ENCODE measurements around the gene ZNF366.

ZNF366 gene

DNA sequence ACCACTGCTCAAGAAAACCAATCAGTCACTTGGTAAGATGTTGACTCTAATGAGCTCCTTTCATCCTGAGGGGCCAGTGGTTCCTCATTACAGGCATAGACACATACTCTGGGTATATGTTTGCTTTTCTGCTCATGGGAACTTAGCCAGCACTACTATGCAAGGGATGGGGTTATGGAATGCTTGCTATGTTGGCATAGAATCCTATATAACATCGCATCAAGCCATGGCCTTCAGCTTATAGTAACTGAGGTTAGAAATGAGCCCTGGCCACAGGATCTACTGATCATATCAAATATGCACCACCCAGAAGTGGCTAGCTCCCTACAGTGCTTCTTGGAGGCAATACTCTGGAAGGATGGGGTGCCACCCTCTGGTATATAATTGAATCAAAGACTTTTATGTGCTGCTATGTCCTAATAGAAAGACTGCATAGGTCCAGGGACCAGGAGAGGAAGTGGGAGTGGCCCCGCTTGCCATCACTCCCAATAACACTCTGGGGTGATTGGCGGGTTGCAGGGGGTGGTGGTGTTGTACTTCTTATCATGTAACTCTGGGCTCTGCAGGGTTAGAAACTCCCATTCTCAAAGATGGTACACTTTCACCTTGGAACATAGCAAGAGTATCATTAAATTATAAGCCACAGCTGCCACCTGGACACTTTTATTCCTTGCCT, 70.3 kb downstream of the ZNF366 start:
- TF ChIP-seq SPI1 (IDR thresholded peaks at IDR 0.05; ENCODE audit: borderline replicate concordance, low read depth) (no peak), REST (IDR thresholded peaks at IDR 0.05; ENCODE audit: insufficient replicate concordance, low read depth) (no peak), GABPA (IDR thresholded peaks at IDR 0.05; ENCODE audit: low read depth) (no peak), POLR2AphosphoS5 (IDR thresholded peaks at IDR 0.05; ENCODE audit: low read depth) (no peak)
- TF ChIP-seq, protein P1, sequence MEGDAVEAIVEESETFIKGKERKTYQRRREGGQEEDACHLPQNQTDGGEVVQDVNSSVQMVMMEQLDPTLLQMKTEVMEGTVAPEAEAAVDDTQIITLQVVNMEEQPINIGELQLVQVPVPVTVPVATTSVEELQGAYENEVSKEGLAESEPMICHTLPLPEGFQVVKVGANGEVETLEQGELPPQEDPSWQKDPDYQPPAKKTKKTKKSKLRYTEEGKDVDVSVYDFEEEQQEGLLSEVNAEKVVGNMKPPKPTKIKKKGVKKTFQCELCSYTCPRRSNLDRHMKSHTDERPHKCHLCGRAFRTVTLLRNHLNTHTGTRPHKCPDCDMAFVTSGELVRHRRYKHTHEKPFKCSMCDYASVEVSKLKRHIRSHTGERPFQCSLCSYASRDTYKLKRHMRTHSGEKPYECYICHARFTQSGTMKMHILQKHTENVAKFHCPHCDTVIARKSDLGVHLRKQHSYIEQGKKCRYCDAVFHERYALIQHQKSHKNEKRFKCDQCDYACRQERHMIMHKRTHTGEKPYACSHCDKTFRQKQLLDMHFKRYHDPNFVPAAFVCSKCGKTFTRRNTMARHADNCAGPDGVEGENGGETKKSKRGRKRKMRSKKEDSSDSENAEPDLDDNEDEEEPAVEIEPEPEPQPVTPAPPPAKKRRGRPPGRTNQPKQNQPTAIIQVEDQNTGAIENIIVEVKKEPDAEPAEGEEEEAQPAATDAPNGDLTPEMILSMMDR (IDR thresholded peaks at IDR 0.05; ENCODE audit: insufficient read depth, low read length) = no peak
- Histone ChIP-seq H3K27me3 (ENCODE audit: insufficient read depth, poor library complexity, severe bottlenecking) (no peaks in the 10 kb centered on the region), H3K4me3 (replicated peaks; ENCODE audit: insufficient read depth, low read length) (no peak overlapping the region), H3K27ac (replicated peaks) (no peak overlapping the region)
- DNase-seq (ENCODE audit: low read depth in 1 of 2, low spot score in 1 of 2) = no peak

GRCh38 chr5:72434781-72435437, 72.3 kb downstream of the ZNF366 start:
- TF ChIP-seq POLR2AphosphoS5 (IDR thresholded peaks at IDR 0.05; ENCODE audit: low read depth) = no peak
- TF ChIP-seq, protein P1 (IDR thresholded peaks at IDR 0.05; ENCODE audit: insufficient read depth, low read length) = no peak
- TF ChIP-seq GABPA (IDR thresholded peaks at IDR 0.05; ENCODE audit: low read depth) = no peak
- no peak for TF ChIP-seq SPI1 (IDR thresholded peaks at IDR 0.05; ENCODE audit: borderline replicate concordance, low read depth)
- TF ChIP-seq REST (IDR thresholded peaks at IDR 0.05; ENCODE audit: insufficient replicate concordance, low read depth) = no peak
- Histone ChIP-seq H3K4me3 (replicated peaks; ENCODE audit: insufficient read depth, low read length) (no peak overlapping the region), H3K27me3 (ENCODE audit: insufficient read depth, poor library complexity, severe bottlenecking) (no peaks in the 10 kb centered on the region), H3K27ac (replicated peaks) (no peak overlapping the region)
- no peak for DNase-seq (ENCODE audit: low read depth in 1 of 2, low spot score in 1 of 2)

GRCh38 chr5:72434056-72434780, 73.0 kb downstream of the ZNF366 start:
- no peak for TF ChIP-seq SPI1 (IDR thresholded peaks at IDR 0.05; ENCODE audit: borderline replicate concordance, low read depth)
- TF ChIP-seq GABPA (IDR thresholded peaks at IDR 0.05; ENCODE audit: low read depth) = no peak
- no peak for TF ChIP-seq REST (IDR thresholded peaks at IDR 0.05; ENCODE audit: insufficient replicate concordance, low read depth)
- TF ChIP-seq, protein P1 (IDR thresholded peaks at IDR 0.05; ENCODE audit: insufficient read depth, low read length) = no peak
- TF ChIP-seq POLR2AphosphoS5 (IDR thresholded peaks at IDR 0.05; ENCODE audit: low read depth) = no peak
- Histone ChIP-seq H3K27ac (replicated peaks) (no peak overlapping the region), H3K27me3 (ENCODE audit: insufficient read depth, poor library complexity, severe bottlenecking) (no peaks in the 10 kb centered on the region), H3K4me3 (replicated peaks; ENCODE audit: insufficient read depth, low read length) (no peak overlapping the region)
- DNase-seq (ENCODE audit: low read depth in 1 of 2, low spot score in 1 of 2) = no peak
